Sigmoid colon (tissue), 7 donors: Measurements from ENCODE around the gene PTPRQ. TPM values are rescaled to one million over a fixed set of nuclear protein-coding genes. Genes with fewer than 3 reads are reported as not detected.

Experiments used
- DNase-seq: peaks from one replicate; pipeline ENCODE4 v3.0.0-alpha.2; 2019
- H3K27ac ChIP-seq, 4 donors: fragments of 200-600 bp; sonication (generic); one replicate each; pipeline ENCODE4 v1.5.1; 2016 to 2019; ENCODE audit warnings: mild to moderate bottlenecking in 1 of 4
- H3K27me3 ChIP-seq, 3 donors: fragments of 200-600 bp; sonication (generic); one replicate each; pipeline ENCODE4 v1.5.1; 2019; ENCODE audit warnings: mild to moderate bottlenecking in 1 of 3
- H3K36me3 ChIP-seq, 4 donors: fragments of 200-600 bp; sonication (generic); one replicate each; pipeline ENCODE4 v1.5.1; 2016 to 2019
- H3K4me1 ChIP-seq, 4 donors: fragments of 200-600 bp; sonication (generic); one replicate each; pipeline ENCODE4 v1.5.1; 2017 to 2019
- H3K4me3 ChIP-seq, 4 donors: fragments of 200-600 bp; sonication (generic); one replicate each; pipeline ENCODE4 v1.5.1; 2017 to 2019; ENCODE audit warnings: mild to moderate bottlenecking in 2 of 4, moderate library complexity in 1 of 4
- H3K9me3 ChIP-seq, 4 donors: fragments of 200-600 bp in 3 of 4; sonication (generic) in 3 of 4; one replicate each; pipeline versions ENCODE4 v1.5.1 to v1.6.1; 2013 to 2019
- CTCF ChIP-seq, 4 experiments: fragments of 450-650 bp in 3 of 4; fragments of 200-600 bp in 1 of 4; IDR thresholded peaks; one replicate each; pipeline ENCODE4 v1.5.1; 2016 to 2019; ENCODE audit warnings: antibody characterized with exemption in 4 of 4, mild to moderate bottlenecking in 3 of 4, moderate library complexity in 2 of 4
- EP300 ChIP-seq, 4 donors: sonication (generic); formaldehyde crosslinking; IDR thresholded peaks; one replicate each; pipeline ENCODE4 v1.6.1; 2017; ENCODE audit warnings: antibody characterized with exemption in 4 of 4
- POLR2A ChIP-seq, 2 donors: fragments of 450-650 bp; IDR thresholded peaks; one replicate each; pipeline ENCODE4 v1.6.1; 2016; ENCODE audit warnings: antibody characterized with exemption in 2 of 2, mild to moderate bottlenecking in 2 of 2, moderate library complexity in 2 of 2
- POLR2AphosphoS5 ChIP-seq, 4 donors: sonication (generic); formaldehyde crosslinking; IDR thresholded peaks; one replicate each; pipeline ENCODE4 v1.6.1; 2017; ENCODE audit warnings: antibody characterized with exemption in 4 of 4
- WGBS, 2 donors: extraction: QIAGEN DNeasy Blood & Tissue Kit; methylation state at CpG; one replicate each; pipeline ENCODE4 v1.1.7; 2013; 5-methylcytosine and 5-hydroxymethylcytosine counted together
- intact Hi-C: fragments of 100-400 bp; cut with DNase I; formaldehyde crosslinking; loops from one replicate; pipeline ENCODE4 v1.15.1; 2023
- polyA plus RNA-seq, 3 donors: library from polyadenylated mRNA; stranded (reverse); fragments of 200-250 nt; gene quantifications; one replicate each; pipeline ENCODE4 v1.2.3, GENCODE V29; 2013
- total RNA-seq, 4 donors: library from RNA; depleted of rRNA; stranded (reverse); fragments of >200 nt; gene quantifications; one replicate each; pipeline ENCODE4 v1.1.0, GENCODE V29; 2016
- donor health status: healthy with polysubstance abuse.
- donor health status: Bipolar disorder and iron deficiency.
- donor health status: healthy.

PTPRQ gene
- total and polyA plus RNA-seq, 7 donors = 0.33 to 1.9 (median 0.59) TPM; not detected in 3

- peaks cover 0 to 6% (median 0%) of the 10 kb centered on the region in 4 donors for H3K4me1 ChIP-seq
- H3K9me3 ChIP-seq = peaks cover 0 to 2% (median 0%) of the 10 kb centered on the region in 4 donors
- H3K27me3 ChIP-seq = no peaks in the 10 kb centered on the region
- WGBS, 2 donors = 32 to 35% methylated on average over 2 of the region's 2 CpGs
- intact Hi-C loops = no loop called here
- DNase-seq = no peak
- no peak overlapping the region for H3K27ac ChIP-seq
- H3K4me3 ChIP-seq = no peak overlapping the region
- TF ChIP-seq EP300 (IDR thresholded peaks at IDR 0.05) (no peak), POLR2A (IDR thresholded peaks at IDR 0.05) (no peak), CTCF (IDR thresholded peaks at IDR 0.05) (no peak), POLR2AphosphoS5 (IDR thresholded peaks at IDR 0.05) (no peak)
- no peaks in the 10 kb centered on the region for H3K36me3 ChIP-seq
These were observed 121.2 kb downstream of the PTPRQ start for GRCh38 chr12:80565271-80565670.

- H3K9me3 ChIP-seq = peaks cover 0 to 2% (median 0%) of the 10 kb centered on the region in 4 donors
- H3K27ac ChIP-seq = no peak overlapping the region
- H3K27me3 ChIP-seq = no peaks in the 10 kb centered on the region
- no peaks in the 10 kb centered on the region for H3K36me3 ChIP-seq
- intact Hi-C loops = no loop called here
- no peak for TF ChIP-seq EP300 (IDR thresholded peaks at IDR 0.05)
- no peak for TF ChIP-seq POLR2A (IDR thresholded peaks at IDR 0.05)
- no peak for TF ChIP-seq POLR2AphosphoS5 (IDR thresholded peaks at IDR 0.05)
- TF ChIP-seq CTCF (IDR thresholded peaks at IDR 0.05) = no peak
- no peak for DNase-seq
- H3K4me3 ChIP-seq = no peak overlapping the region
- peaks cover 0 to 6% (median 0%) of the 10 kb centered on the region in 4 donors for H3K4me1 ChIP-seq
These were observed 123.4 kb downstream of the PTPRQ start for GRCh38 chr12:80567401-80567800.

- Histone ChIP-seq H3K36me3 (no peaks in the 10 kb centered on the region), H3K27ac (no peak overlapping the region), H3K9me3 (no peaks in the 10 kb centered on the region), H3K4me3 (no peak overlapping the region), H3K27me3 (no peaks in the 10 kb centered on the region), H3K4me1 (no peaks in the 10 kb centered on the region)
- TF ChIP-seq POLR2A (IDR thresholded peaks at IDR 0.05) (no peak), CTCF (IDR thresholded peaks at IDR 0.05) (no peak), EP300 (IDR thresholded peaks at IDR 0.05) (no peak), POLR2AphosphoS5 (IDR thresholded peaks at IDR 0.05) (no peak)
- intact Hi-C loops = no loop called here
- DNase-seq = no peak
- WGBS, 2 donors = 59 to 80% methylated on average over 3 of the region's 3 CpGs
These were observed 132.8 kb downstream of the PTPRQ start for GRCh38 chr12:80576641-80577418.

- DNase-seq = no peak
- Histone ChIP-seq H3K9me3 (no peaks in the 10 kb centered on the region), H3K27ac (no peak overlapping the region), H3K4me3 (no peak overlapping the region), H3K4me1 (no peaks in the 10 kb centered on the region), H3K36me3 (no peaks in the 10 kb centered on the region), H3K27me3 (no peaks in the 10 kb centered on the region)
- TF ChIP-seq EP300 (IDR thresholded peaks at IDR 0.05) (no peak), POLR2AphosphoS5 (IDR thresholded peaks at IDR 0.05) (no peak), CTCF (IDR thresholded peaks at IDR 0.05) (no peak), POLR2A (IDR thresholded peaks at IDR 0.05) (no peak)
- intact Hi-C loops = no loop called here
- WGBS, 2 donors = 86 to 88% methylated on average over 1 of the region's 1 CpG
These were observed 136.2 kb downstream of the PTPRQ start for GRCh38 chr12:80580254-80580653.
